GM12872 (cell line): ENCODE measurements around the gene FOXC2.

Source experiments
- TF ChIP-seq, protein P1 (sequence below): IDR thresholded peaks from 3 replicates; pipeline ENCODE4 v1.5.1; 2011; ENCODE audit warnings: low read depth, mild to moderate bottlenecking, low read length, moderate library complexity; ENCODE audit not compliant: insufficient read depth

FOXC2 gene

DNA sequence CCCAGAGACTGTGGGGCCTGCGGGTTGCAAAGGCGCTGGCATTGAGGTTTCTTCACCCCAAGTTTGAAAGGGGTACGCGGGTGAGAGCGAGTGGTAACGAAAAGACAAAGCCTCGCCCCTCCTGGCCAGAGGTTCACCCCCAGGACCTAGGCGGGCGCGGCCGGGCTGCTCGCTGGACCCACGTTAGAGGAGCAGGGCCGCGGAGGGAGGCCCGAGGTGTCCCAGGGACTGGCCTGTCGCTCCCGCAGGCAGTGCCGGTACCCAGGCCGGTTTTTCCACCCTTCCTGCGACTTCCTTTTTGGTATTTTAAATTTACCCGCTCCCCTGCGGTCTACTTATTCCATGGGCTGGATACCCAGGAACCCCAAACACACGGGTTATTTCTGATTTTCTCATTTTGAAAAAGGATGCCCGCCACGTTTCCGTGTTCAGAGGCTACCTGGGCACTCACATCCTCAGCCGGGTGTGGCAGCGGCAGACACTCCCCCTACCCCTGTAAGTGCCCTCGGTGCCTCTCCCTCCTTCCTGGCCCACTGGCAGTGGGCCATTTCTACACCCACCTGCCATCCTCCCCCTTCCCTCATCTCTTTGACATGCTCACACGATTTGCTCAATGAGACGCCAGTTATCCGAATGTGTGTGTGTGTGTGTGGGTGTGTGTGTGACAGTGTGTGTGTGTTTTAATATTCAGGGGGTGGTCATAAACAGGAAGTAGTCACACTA lies 10.1 kb downstream of the FOXC2 start:
- TF ChIP-seq, protein P1, sequence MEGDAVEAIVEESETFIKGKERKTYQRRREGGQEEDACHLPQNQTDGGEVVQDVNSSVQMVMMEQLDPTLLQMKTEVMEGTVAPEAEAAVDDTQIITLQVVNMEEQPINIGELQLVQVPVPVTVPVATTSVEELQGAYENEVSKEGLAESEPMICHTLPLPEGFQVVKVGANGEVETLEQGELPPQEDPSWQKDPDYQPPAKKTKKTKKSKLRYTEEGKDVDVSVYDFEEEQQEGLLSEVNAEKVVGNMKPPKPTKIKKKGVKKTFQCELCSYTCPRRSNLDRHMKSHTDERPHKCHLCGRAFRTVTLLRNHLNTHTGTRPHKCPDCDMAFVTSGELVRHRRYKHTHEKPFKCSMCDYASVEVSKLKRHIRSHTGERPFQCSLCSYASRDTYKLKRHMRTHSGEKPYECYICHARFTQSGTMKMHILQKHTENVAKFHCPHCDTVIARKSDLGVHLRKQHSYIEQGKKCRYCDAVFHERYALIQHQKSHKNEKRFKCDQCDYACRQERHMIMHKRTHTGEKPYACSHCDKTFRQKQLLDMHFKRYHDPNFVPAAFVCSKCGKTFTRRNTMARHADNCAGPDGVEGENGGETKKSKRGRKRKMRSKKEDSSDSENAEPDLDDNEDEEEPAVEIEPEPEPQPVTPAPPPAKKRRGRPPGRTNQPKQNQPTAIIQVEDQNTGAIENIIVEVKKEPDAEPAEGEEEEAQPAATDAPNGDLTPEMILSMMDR: no peak

DNA sequence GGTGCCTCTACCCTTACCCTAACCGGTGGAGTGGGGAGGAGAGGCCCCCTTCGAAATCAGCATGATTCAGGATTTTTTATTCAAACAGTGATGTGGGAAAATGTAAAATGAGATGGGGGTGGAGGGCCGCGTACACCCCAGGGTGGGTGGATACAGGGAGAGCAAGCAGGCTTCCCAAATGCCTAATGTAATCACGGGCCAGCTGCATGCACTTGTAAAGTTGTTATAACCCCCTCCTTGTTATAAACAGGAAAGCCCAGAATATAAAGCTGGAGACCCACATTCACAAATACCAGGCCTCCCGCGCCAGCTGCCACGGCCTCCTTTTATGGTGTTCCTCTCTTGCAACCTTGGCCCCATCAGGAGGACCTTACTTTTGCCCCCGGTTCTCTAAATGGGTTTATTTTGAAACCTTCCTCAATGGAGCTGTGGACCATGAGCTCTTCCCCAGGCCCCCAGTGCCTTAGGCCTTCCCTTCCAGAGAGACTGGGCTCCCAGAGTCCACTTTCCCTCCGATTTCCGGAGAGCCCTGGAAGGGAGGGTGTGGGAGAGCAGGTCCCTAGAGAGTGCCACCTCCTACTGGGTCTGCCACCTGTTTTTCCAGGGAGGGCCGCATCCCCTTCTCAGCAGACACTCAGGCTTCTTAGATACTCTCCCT lies 10.8 kb downstream of the FOXC2 start:
- TF ChIP-seq, protein P1: no peak

DNA sequence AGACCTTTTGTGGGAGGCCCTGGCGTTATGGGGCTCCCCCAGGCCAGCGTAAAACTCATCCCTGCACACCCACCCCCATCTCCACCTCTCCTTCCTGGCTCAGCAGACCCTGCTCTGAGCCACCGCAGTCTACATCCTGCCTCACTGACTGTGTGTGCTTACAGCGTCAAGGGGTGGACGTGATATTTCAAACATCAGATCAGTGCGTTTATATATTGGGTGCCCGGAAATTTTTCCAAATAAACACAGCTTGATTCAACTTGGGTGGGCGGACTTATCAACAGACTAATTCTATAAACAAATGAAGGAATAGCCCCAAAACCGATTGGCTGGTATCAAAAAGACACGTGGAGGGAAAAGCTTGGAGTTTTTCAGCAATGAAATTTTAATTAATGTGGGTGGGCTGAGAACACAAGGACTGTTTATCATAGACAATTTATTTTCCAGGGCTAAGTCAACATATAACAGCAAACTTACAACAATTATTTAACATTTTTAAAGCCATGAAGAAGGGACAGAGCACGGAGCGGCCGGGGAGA lies 11.5 kb downstream of the FOXC2 start, which contains the start of gene FOXL1:
TSS of gene FOXL1 (plus strand) at position 489 of the 539 bp plus-strand sequence. CDS start 175 bp downstream, outside the sequence.
- TF ChIP-seq, protein P1: no peak

DNA sequence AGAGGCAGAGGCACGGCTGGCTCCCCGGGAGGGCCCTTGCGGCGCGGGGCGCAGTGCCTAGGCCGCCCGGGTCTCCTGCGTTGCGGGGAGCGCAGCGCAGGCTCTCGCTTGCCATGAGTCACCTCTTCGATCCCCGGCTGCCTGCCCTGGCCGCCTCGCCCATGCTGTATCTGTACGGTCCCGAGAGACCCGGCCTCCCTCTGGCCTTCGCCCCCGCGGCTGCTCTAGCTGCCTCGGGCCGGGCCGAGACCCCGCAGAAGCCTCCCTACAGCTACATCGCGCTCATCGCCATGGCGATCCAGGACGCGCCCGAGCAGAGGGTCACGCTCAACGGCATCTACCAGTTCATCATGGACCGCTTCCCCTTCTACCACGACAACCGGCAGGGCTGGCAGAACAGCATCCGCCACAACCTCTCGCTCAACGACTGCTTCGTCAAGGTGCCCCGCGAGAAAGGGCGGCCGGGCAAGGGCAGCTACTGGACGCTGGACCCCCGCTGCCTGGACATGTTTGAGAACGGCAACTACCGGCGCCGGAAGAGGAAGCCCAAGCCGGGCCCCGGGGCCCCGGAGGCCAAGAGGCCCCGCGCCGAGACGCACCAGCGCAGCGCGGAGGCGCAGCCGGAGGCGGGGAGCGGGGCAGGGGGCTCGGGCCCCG lies 12.1 kb downstream of the FOXC2 start:
- TF ChIP-seq, protein P1: no peak

DNA sequence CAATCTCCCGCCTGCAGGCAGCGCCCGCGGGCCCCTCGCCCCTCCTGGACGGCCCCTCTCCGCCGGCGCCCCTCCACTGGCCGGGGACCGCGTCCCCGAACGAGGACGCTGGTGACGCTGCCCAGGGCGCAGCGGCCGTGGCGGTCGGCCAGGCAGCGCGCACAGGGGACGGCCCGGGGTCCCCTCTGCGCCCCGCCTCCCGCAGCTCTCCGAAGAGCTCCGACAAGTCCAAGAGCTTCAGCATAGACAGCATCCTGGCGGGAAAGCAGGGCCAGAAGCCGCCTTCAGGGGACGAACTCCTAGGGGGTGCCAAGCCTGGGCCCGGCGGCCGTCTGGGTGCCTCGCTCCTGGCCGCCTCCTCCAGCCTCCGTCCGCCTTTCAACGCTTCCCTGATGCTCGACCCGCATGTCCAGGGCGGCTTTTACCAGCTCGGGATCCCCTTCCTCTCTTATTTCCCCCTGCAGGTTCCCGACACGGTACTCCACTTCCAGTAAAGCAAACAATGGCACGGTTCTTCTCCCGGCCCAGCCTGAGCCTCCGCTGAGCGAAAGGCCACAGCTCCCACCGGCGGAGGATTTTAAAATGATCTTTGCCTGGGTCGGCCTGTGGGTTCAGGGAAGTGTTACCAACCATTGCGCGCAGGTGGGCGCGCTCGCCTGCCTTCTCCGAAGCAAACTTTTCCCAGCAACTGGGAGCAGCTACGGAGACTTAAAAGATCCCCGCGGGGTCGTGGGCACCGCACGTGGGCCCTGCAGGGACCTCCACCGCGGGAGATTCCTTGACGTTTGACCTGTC lies 12.8 kb downstream of the FOXC2 start:
- TF ChIP-seq, protein P1: no peak

DNA sequence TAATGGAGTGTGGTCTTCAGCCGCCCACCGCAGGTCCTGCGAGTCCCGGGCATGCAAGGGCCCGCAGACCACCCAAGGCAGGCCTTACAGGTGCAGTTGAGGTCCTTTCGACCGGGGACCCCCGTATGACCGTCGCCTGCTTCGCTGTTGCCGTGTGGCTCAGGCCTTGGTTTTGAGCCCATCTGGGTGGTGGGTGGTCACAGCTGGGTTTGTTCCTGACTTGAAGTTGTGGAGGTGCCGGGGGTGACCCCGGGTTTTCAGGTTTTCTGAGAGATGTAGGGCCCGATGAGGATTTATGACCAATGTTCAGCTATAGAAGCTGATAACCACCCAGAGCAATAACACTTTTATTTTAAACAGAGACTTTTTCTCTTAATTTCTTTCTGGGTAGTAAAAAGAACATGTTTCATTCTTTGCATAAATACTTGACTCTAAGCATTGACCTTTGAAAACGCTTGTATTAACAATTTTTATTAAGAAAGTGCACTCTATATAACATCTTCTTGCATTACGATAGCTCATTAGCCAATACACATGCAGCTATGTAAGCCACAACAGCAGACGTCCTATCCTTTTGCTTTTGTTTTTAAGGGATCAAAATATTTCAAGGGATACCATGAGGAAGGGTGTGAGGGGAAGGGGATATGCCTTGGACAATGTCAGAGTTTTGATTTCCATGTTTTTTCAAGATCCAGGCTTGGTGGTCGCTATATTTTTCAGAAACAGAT lies 13.6 kb downstream of the FOXC2 start:
- TF ChIP-seq, protein P1: no peak
